HepG2 (cell line): ENCODE measurements around the gene EML2. TPM values are rescaled to one million over a fixed set of nuclear protein-coding genes. Genes with fewer than 3 reads are reported as not detected.

Experiments used
- ATAC-seq: fragments of 200-7000 bp; cut with Tn5 transposase; 3 replicates; pipeline ENCODE4 v1.9.1; 2020; ENCODE audit warnings: mild to moderate bottlenecking, moderate library complexity
- BruUV-seq: library from RNA; stranded (reverse); fragments of 400-500 nt; replicated peaks from 2 replicates; lab custom pipeline; 2021; lab: Mats Ljungman, UMichigan
- CTCF ChIA-PET: fragments of 300-600 bp; formaldehyde crosslinking; extraction: SDS; loops from one replicate; lab custom pipeline; 2021; ENCODE audit warnings: low total read pairs, inconsistent platforms, low intra/inter-chr PET ratio; lab: Yijun Ruan, JAX
- POLR2A ChIA-PET: fragments of 350-600 bp; sonication (Branson Sonifier 250); formaldehyde crosslinking; loops from one replicate; lab custom pipeline; 2020; ENCODE audit warnings: antibody characterized with exemption, inconsistent platforms; lab: Yijun Ruan, JAX
- DNase-seq: peaks from one replicate; pipeline ENCODE4 v3.0.0-alpha.2; 2015; ENCODE audit warnings: low spot score
- FAIRE-seq: peaks from 3 replicates; lab custom pipeline; 2011; peaks lifted over from hg19 to GRCh38; lab: Jason Lieb, UNC
- H2AFZ ChIP-seq: one replicate; pipeline ENCODE4 v1.6.1; 2011; ENCODE audit warnings: low read length, inconsistent platforms
- H3K27ac ChIP-seq: fragments of 300-600 bp; 3 replicates; pipeline ENCODE4 v1.8.0; 2011; ENCODE audit warnings: mixed run types, mild to moderate bottlenecking, mixed read lengths, low read length, inconsistent platforms; ENCODE audit not compliant: insufficient read depth; ENCODE audit errors: extremely low read length
- H3K27me3 ChIP-seq, 2 experiments: fragments of 200-600 bp in 1 of 2; 2 replicates in 1 of 2; 3 replicates in 1 of 2; pipeline versions ENCODE4 v1.6.0 to v1.8.0; 2011; ENCODE audit warnings: low read length in 2 of 2, mild to moderate bottlenecking in 2 of 2, moderate library complexity in 2 of 2, inconsistent platforms in 1 of 2; ENCODE audit not compliant: insufficient read depth in 2 of 2, control insufficient read depth in 1 of 2
- H3K36me3 ChIP-seq, 2 experiments: fragments of 200-600 bp in 1 of 2; replicated peaks in 1 of 2; 2 replicates in 1 of 2; 3 replicates in 1 of 2; pipeline versions ENCODE4 v1.5.1 to v1.8.0; 2011; ENCODE audit warnings: low read length in 2 of 2, inconsistent platforms in 1 of 2; ENCODE audit not compliant: insufficient read depth in 2 of 2, control insufficient read depth in 1 of 2
- H3K4me1 ChIP-seq: 2 replicates; pipeline ENCODE4 v1.5.1; 2012; ENCODE audit warnings: low read length, inconsistent platforms; ENCODE audit not compliant: insufficient read depth
- H3K4me2 ChIP-seq: 2 replicates; pipeline ENCODE4 v1.6.0; 2011; ENCODE audit warnings: low read depth, low read length, inconsistent platforms
- H3K4me3 ChIP-seq, 3 experiments: fragments of 200-600 bp in 1 of 3; sonication (generic), shearing (Covaris generic) in 1 of 3; replicated peaks in 1 of 3; 2 replicates each; pipeline ENCODE4 v1.5.1; 2011 to 2016; ENCODE audit warnings: low read length in 3 of 3, inconsistent platforms in 2 of 3, low read depth in 2 of 3, mild to moderate bottlenecking in 2 of 3, control low read depth in 1 of 3, mixed read lengths in 1 of 3; ENCODE audit not compliant: insufficient read depth in 1 of 3
- H3K79me2 ChIP-seq: one replicate; pipeline ENCODE4 v1.6.1; 2011; ENCODE audit warnings: low read length, inconsistent platforms; ENCODE audit not compliant: insufficient read depth
- H3K9ac ChIP-seq: 2 replicates; pipeline ENCODE4 v1.6.0; 2011; ENCODE audit warnings: mild to moderate bottlenecking, low read depth, low read length, inconsistent platforms; ENCODE audit not compliant: insufficient read depth
- H3K9me3 ChIP-seq: 2 replicates; pipeline ENCODE4 v1.5.1; 2012; ENCODE audit warnings: mild to moderate bottlenecking, low read length
- H4K20me1 ChIP-seq: 2 replicates; pipeline ENCODE4 v1.6.0; 2011; ENCODE audit warnings: inconsistent platforms, mild to moderate bottlenecking, low read length, moderate library complexity; ENCODE audit not compliant: insufficient read depth
- ATF4 ChIP-seq, 2 experiments: fragments of 450-650 bp in 1 of 2; sonication (generic) in 1 of 2; formaldehyde crosslinking; IDR thresholded peaks; 2 replicates each; pipeline versions ENCODE4 v1.5.0 to v1.8.0; 2020 to 2022; ENCODE audit warnings: mild to moderate bottlenecking in 1 of 2, missing genetic modification reagents in 1 of 2
- HNF4G ChIP-seq, 2 experiments: sonication (generic) in 1 of 2; formaldehyde crosslinking in 1 of 2; IDR thresholded peaks; 2 replicates each; pipeline versions ENCODE4 v1.4.0 to v1.6.1; 2011 to 2020; ENCODE audit warnings: borderline replicate concordance in 2 of 2, low read depth in 2 of 2, mild to moderate bottlenecking in 2 of 2, low read length in 1 of 2, missing genetic modification reagents in 1 of 2, moderate library complexity in 1 of 2
- PCBP2 ChIP-seq: fragments of 200-400 bp; formaldehyde crosslinking; optimal IDR thresholded peaks from 2 replicates; pipeline ENCODE3; 2018; ENCODE audit warnings: low read length, low read depth; ENCODE audit not compliant: poor library complexity, severe bottlenecking
- TP53 ChIP-seq: sonication (generic); formaldehyde crosslinking; conservative IDR thresholded peaks from 2 replicates; pipeline ENCODE4 v1.4.0; 2020; ENCODE audit warnings: missing genetic modification reagents
- ZFP36 ChIP-seq: fragments of 150-350 bp; IDR thresholded peaks from 2 replicates; pipeline ENCODE4 v1.6.1; 2018; ENCODE audit warnings: borderline replicate concordance, low read length, low read depth; ENCODE audit not compliant: partially characterized antibody
- ZNF430 ChIP-seq: sonication (generic); formaldehyde crosslinking; IDR thresholded peaks from 2 replicates; pipeline ENCODE4 v1.9.0; 2021; ENCODE audit warnings: mild to moderate bottlenecking, missing genetic modification reagents
- ZNF501 ChIP-seq: sonication (generic); formaldehyde crosslinking; IDR thresholded peaks from 2 replicates; pipeline ENCODE4 v1.5.1; 2020; ENCODE audit warnings: mild to moderate bottlenecking, moderate library complexity, missing genetic modification reagents
- WGBS: methylation state at CpG from one replicate; pipeline ENCODE4 v1.1.6; 2017; ENCODE audit warnings: low lambda C conversion rate; 5-methylcytosine and 5-hydroxymethylcytosine counted together
- in situ Hi-C: cut with HindIII; loops from 2 replicates; pipeline ENCODE4 v1.10.0; 2017; ENCODE audit warnings: low pct_unique_long_range_greater_than_20kb; ENCODE audit not compliant: extremely low pct_ligation_motif_present
- intact Hi-C: fragments of 100-400 bp; cut with micrococcal nuclease; formaldehyde crosslinking; loops from one replicate; pipeline ENCODE4 v1.10.0; 2022; ENCODE audit not compliant: unreplicated experiment
- polyA plus RNA-seq, 8 experiments: library from polyadenylated mRNA; depleted of rRNA in 3 of 8; stranded (reverse) in 7 of 8; unstranded in 1 of 8; fragments of >200 nt; fragmentation: Illumina TruSeq in 4 of 8; extraction: Trizol in 4 of 8; gene quantifications; 2 replicates each; pipeline versions ENCODE4 v1.2.1 to v1.2.3, GENCODE V29; 2011 to 2016; ENCODE audit warnings: low read depth in 4 of 8, missing spikeins in 1 of 8, mixed read lengths in 1 of 8; ENCODE audit not compliant: insufficient read depth in 1 of 8
- total RNA-seq, 5 experiments: library from RNA; depleted of rRNA; stranded (reverse); fragments of >200 nt; fragmentation: Illumina TruSeq; extraction: Trizol; gene quantifications; 2 replicates each; pipeline ENCODE4 v1.2.3, GENCODE V29; 2016; ENCODE audit warnings: low read depth in 1 of 5
- TF ChIP-seq, protein P1 (sequence below): IDR thresholded peaks from 2 replicates; pipeline ENCODE4 v1.6.1; 2016; ENCODE audit warnings: missing genetic modification reagents, missing compliant biosample characterization

Gene EML2
- total and polyA plus RNA-seq, 2 of the 13 experiments (the other 11 are each of a cell fraction or from before 2014, with no cell fraction given): 7.3 to 12.9 TPM

DNA sequence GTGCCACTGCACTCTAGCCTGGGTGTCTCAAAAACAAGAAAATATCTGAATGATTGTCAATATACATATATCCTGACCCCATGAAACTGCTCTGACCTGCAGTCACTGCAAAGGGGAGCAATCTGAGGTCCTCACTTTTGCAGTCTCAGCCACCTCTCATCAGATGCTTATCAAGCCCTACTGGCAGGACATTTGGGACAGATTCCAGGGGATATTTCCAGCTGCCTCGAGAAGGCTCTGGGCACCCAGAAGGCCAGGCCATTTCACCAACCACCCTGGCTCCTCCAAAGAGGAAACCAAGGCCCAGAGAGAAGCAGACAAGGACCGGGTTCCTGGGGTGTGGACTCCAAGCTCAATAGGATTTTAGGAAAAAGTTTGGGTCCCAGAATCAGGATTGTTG, 2.3 kb downstream of the EML2 start:
- ATAC-seq: no peak
- H3K27me3 ChIP-seq: no peaks in the 10 kb centered on the region; a peak in 1 of 5 replicates
- no peaks in the 10 kb centered on the region for H3K79me2 ChIP-seq
- intact Hi-C loops: no loop called here
- H3K9ac ChIP-seq: no peak overlapping the region
- H3K27ac ChIP-seq: no peak overlapping the region
- no peaks in the 10 kb centered on the region for H3K36me3 ChIP-seq
- H3K4me1 ChIP-seq: peaks cover 39% of the 10 kb centered on the region
- H2AFZ ChIP-seq: no peak overlapping the region
- ChIA-PET POLR2A (no interaction called here), CTCF (no interaction called here)
- H4K20me1 ChIP-seq: no peaks in the 10 kb centered on the region
- TF ChIP-seq ZNF501 (CRISPR knock-in tag) (no peak), TP53 (CRISPR knock-in tag) (no peak)
- TF ChIP-seq, protein P1, sequence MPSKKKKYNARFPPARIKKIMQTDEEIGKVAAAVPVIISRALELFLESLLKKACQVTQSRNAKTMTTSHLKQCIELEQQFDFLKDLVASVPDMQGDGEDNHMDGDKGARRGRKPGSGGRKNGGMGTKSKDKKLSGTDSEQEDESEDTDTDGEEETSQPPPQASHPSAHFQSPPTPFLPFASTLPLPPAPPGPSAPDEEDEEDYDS (CRISPR knock-in tag): no peak
- 97% methylated on average over 2 of the region's 2 CpGs for WGBS
- no peak for FAIRE-seq
- in situ Hi-C loops: no loop called here
- no peak for DNase-seq
- no peaks in the 10 kb centered on the region for H3K9me3 ChIP-seq
- BruUV-seq: TSS peak; percentile 53
- H3K4me2 ChIP-seq: no peak overlapping the region
- H3K4me3 ChIP-seq: no peak overlapping the region

GRCh38 chr19:45636275-45636674, 2.9 kb downstream of the EML2 start:
- ATAC-seq (no peak), DNase-seq (no peak), FAIRE-seq (no peak)
- H3K36me3 ChIP-seq: no peaks in the 10 kb centered on the region
- no peak overlapping the region for H3K4me2 ChIP-seq
- TF ChIP-seq ZNF430 (CRISPR knock-in tag) (no peak), ZFP36 (peak; percentile 72), ATF4 (CRISPR knock-in tag; IDR thresholded peaks at IDR 0.05) (no peak), PCBP2 (no peak), HNF4G (IDR thresholded peaks at IDR 0.05; ENCODE audit: borderline replicate concordance, low read depth, low read length) (no peak), HNF4G (CRISPR knock-in tag; IDR thresholded peaks at IDR 0.05; ENCODE audit: borderline replicate concordance, low read depth) (no peak)
- H3K9ac ChIP-seq: no peak overlapping the region
- no TSS peak for BruUV-seq
- no peak overlapping the region for H2AFZ ChIP-seq
- H3K79me2 ChIP-seq: no peaks in the 10 kb centered on the region
- ChIA-PET POLR2A (no interaction called here), CTCF (no interaction called here)
- intact Hi-C loops (no loop called here), in situ Hi-C loops (no loop called here)
- WGBS: 100% methylated on average over 1 of the region's 1 CpG
- no peak overlapping the region for H3K27ac ChIP-seq
- no peaks in the 10 kb centered on the region for H3K9me3 ChIP-seq
- H3K4me1 ChIP-seq: peaks cover 33% of the 10 kb centered on the region
- H3K4me3 ChIP-seq: no peak overlapping the region
- no peaks in the 10 kb centered on the region; a peak in 1 of 5 replicates for H3K27me3 ChIP-seq
- no peaks in the 10 kb centered on the region for H4K20me1 ChIP-seq
